Stomach (tissue), 9 donors: ENCODE data around the gene LAG3. TPM values are rescaled to one million over a fixed set of nuclear protein-coding genes. Genes with fewer than 3 reads are reported as not detected.
"Not testable (repeated sequence)": the region's sequence is repeated elsewhere in the genome, so short reads cannot be mapped to it uniquely, and the experiment has no call there.

Experiments used
- DNase-seq, 2 donors: peaks; one replicate each; pipeline versions ENCODE4 v3.0.0 to v3.0.0-alpha.2; 2013 to 2019
- H3K27ac ChIP-seq, 5 donors: fragments of 200-600 bp in 4 of 5; sonication (generic) in 4 of 5; one replicate each; pipeline ENCODE4 v1.5.1; 2013 to 2019; ENCODE audit warnings: mild to moderate bottlenecking in 1 of 5, moderate library complexity in 1 of 5
- H3K27me3 ChIP-seq, 3 donors: fragments of 200-600 bp; sonication (generic); one replicate each; pipeline ENCODE4 v1.5.1; 2017 to 2019; ENCODE audit warnings: mixed run types in 1 of 3
- H3K36me3 ChIP-seq, 4 donors: fragments of 200-600 bp; sonication (generic); 1 replicate in 3 of 4; 2 replicates in 1 of 4; pipeline ENCODE4 v1.5.1; 2016 to 2019
- H3K4me1 ChIP-seq, 4 donors: fragments of 200-600 bp; sonication (generic); one replicate each; pipeline ENCODE4 v1.5.1; 2016 to 2019
- H3K4me3 ChIP-seq, 4 donors: fragments of 200-600 bp; sonication (generic) in 3 of 4; one replicate each; pipeline ENCODE4 v1.5.1; 2016 to 2019; ENCODE audit warnings: mild to moderate bottlenecking in 1 of 4
- H3K9me3 ChIP-seq, 4 donors: fragments of 200-600 bp; sonication (generic); one replicate each; pipeline ENCODE4 v1.5.1; 2016 to 2019
- CTCF ChIP-seq, 7 experiments: fragments of 450-650 bp in 4 of 7; fragments of 200-600 bp in 3 of 7; sonication (generic) in 3 of 7; IDR thresholded peaks; one replicate each; pipeline ENCODE4 v1.5.1; 2016 to 2019; ENCODE audit warnings: antibody characterized with exemption in 7 of 7, control low read depth in 2 of 7, mild to moderate bottlenecking in 1 of 7
- EP300 ChIP-seq: sonication (generic); formaldehyde crosslinking; IDR thresholded peaks from one replicate; pipeline ENCODE4 v1.6.1; 2017; ENCODE audit warnings: antibody characterized with exemption
- POLR2A ChIP-seq, 4 donors: fragments of 450-650 bp; IDR thresholded peaks; one replicate each; pipeline ENCODE4 v1.6.1; 2016; ENCODE audit warnings: antibody characterized with exemption in 4 of 4, control low read depth in 2 of 4, mild to moderate bottlenecking in 1 of 4, moderate library complexity in 1 of 4
- POLR2AphosphoS5 ChIP-seq, 3 donors: sonication (generic); formaldehyde crosslinking; IDR thresholded peaks; one replicate each; pipeline ENCODE4 v1.6.1; 2016; ENCODE audit warnings: antibody characterized with exemption in 3 of 3
- WGBS, 5 donors: extraction: QIAGEN DNeasy Blood & Tissue Kit in 3 of 5; methylation state at CpG; one replicate each; pipeline versions ENCODE4 v1.1.5 to v1.1.7; 2013 to 2018; 5-methylcytosine and 5-hydroxymethylcytosine counted together
- intact Hi-C: fragments of 100-400 bp; cut with DNase I; formaldehyde crosslinking; loops from one replicate; pipeline ENCODE4 v1.15.1; 2023; ENCODE audit warnings: low total_unique reads
- polyA plus RNA-seq, 3 donors: library from polyadenylated mRNA; stranded (reverse); fragments of 200-250 nt; gene quantifications; one replicate each; pipeline ENCODE4 v1.2.3, GENCODE V29; 2013
- total RNA-seq, 5 donors: library from RNA; depleted of rRNA; stranded (reverse); fragments of >200 nt; gene quantifications; one replicate each; pipeline versions ENCODE4 v1.1.0 to v1.2.3, GENCODE V29; 2014 to 2016
- donor health status: healthy with polysubstance abuse.
- donor health status: Bipolar disorder and iron deficiency.
- donor health status: healthy.

The LAG3 gene
- total and polyA plus RNA-seq, 8 donors: 0.25 to 2.3 (median 1.4) TPM; not detected in 3

GRCh38 chr12:6735448-6736191 is 36.7 kb upstream of the LAG3 start:
- DNase-seq: peak; percentile 77 to 86
- TF ChIP-seq POLR2A (IDR thresholded peaks at IDR 0.05) (no peak), POLR2AphosphoS5 (IDR thresholded peaks at IDR 0.05) (peak in 1 of 3 donors; percentile 34), EP300 (no peak), CTCF (IDR thresholded peaks at IDR 0.05) (peak in 5 of 7 experiments; percentile 38 to 80 (median 61))
- Histone ChIP-seq H3K9me3 (no peaks in the 10 kb centered on the region), H3K27ac (peak overlapping the region in 2 of 5 donors; percentile 25 to 50), H3K4me1 (peaks cover 0 to 10% (median 5%) of the 10 kb centered on the region in 4 donors), H3K4me3 (no peak overlapping the region), H3K27me3 (no peaks in the 10 kb centered on the region), H3K36me3 (peaks cover 12 to 40% (median 35%) of the 10 kb centered on the region in 4 donors)
- 26 to 38% (median 33%) methylated on average over 8 of the region's 8 CpGs for WGBS, 5 donors
- intact Hi-C loops: loop anchor here (5.0 kb wide), 1 partner anchor 47 kb away; no protein-coding TSS in a partner anchor

- H3K27ac ChIP-seq: no peak overlapping the region
- H3K4me1 ChIP-seq: peaks cover 0 to 10% (median 5%) of the 10 kb centered on the region in 4 donors
- no peaks in the 10 kb centered on the region for H3K9me3 ChIP-seq
- peaks cover 1 to 29% (median 24%) of the 10 kb centered on the region in 4 donors for H3K36me3 ChIP-seq
- intact Hi-C loops: loop anchor here (5.0 kb wide), 1 partner anchor 46 kb away; no protein-coding TSS in a partner anchor
- H3K27me3 ChIP-seq: no peaks in the 10 kb centered on the region
- no peak overlapping the region for H3K4me3 ChIP-seq
- TF ChIP-seq POLR2A (IDR thresholded peaks at IDR 0.05): no peak
- no peak for TF ChIP-seq CTCF (IDR thresholded peaks at IDR 0.05)
- no peak for TF ChIP-seq EP300
- no peak for TF ChIP-seq POLR2AphosphoS5 (IDR thresholded peaks at IDR 0.05)
- WGBS, 5 donors: 91 to 96% (median 94%) methylated on average over 5 of the region's 5 CpGs
- no peak for DNase-seq
These were observed 35.6 kb upstream of the LAG3 start for GRCh38 chr12:6736754-6737153.

GRCh38 chr12:6742080-6742479 is 30.2 kb upstream of the LAG3 start:
- not testable (repeated sequence) for H3K4me1 ChIP-seq, H3K27ac ChIP-seq, H3K4me3 ChIP-seq, H3K9me3 ChIP-seq, DNase-seq, H3K27me3 ChIP-seq
- intact Hi-C loops: loop anchor here (10.0 kb wide), 1 partner anchor 83 kb away; the partner anchor contains the start of genes GPR162 and P3H3
- peaks cover 2 to 15% (median 14%) of the 10 kb centered on the region in 4 donors for H3K36me3 ChIP-seq
- WGBS, 5 donors: 72 to 85% (median 77%) methylated on average over 10 to 12 of the region's 12 CpGs

- Histone ChIP-seq H3K9me3 (no peaks in the 10 kb centered on the region), H3K27me3 (no peaks in the 10 kb centered on the region)
These were observed 29.5 kb upstream of the LAG3 start for GRCh38 chr12:6742834-6743233.

GRCh38 chr12:6743300-6743699 is 29.0 kb upstream of the LAG3 start:
- not testable (repeated sequence) for H3K27me3 ChIP-seq, H3K4me1 ChIP-seq, DNase-seq, H3K27ac ChIP-seq, H3K9me3 ChIP-seq, H3K4me3 ChIP-seq
- 33 to 55% (median 47%) methylated on average over 7 of the region's 7 CpGs for WGBS, 5 donors
- intact Hi-C loops: loop anchor here (10.0 kb wide), 1 partner anchor 82 kb away; the partner anchor contains the start of genes GPR162 and P3H3
- peaks cover 14 to 27% (median 26%) of the 10 kb centered on the region in 4 donors for H3K36me3 ChIP-seq

More at GRCh38 chr12:6742834-6743233, 29.5 kb upstream of the LAG3 start:
- Histone ChIP-seq H3K36me3 (peaks cover 10 to 23% (median 21%) of the 10 kb centered on the region in 4 donors), H3K4me1 (peaks cover 0 to 7% (median 0%) of the 10 kb centered on the region in 4 donors), H3K27ac (no peak overlapping the region), H3K4me3 (no peak overlapping the region)
- no peak for TF ChIP-seq POLR2AphosphoS5 (IDR thresholded peaks at IDR 0.05)
- no peak for TF ChIP-seq EP300
- TF ChIP-seq CTCF (IDR thresholded peaks at IDR 0.05): no peak
- WGBS, 5 donors: 67 to 76% (median 73%) methylated on average over 3 of the region's 3 CpGs
- DNase-seq: no peak
- intact Hi-C loops: loop anchor here (10.0 kb wide), 1 partner anchor 82 kb away; the partner anchor contains the start of genes GPR162 and P3H3
